HEK293T (cell line): Measurements from ENCODE around the gene KRTAP5-2.

Experiments used
- ARNT ChIP-seq: fragments of 450-650 bp; IDR thresholded peaks from 2 replicates; pipeline ENCODE4 v1.6.1; 2017; ENCODE audit warnings: mild to moderate bottlenecking
- CTBP1 ChIP-seq: fragments of 450-650 bp; IDR thresholded peaks from 2 replicates; pipeline ENCODE4 v1.6.1; 2016; ENCODE audit warnings: borderline replicate concordance
- ELF4 ChIP-seq: fragments of 450-650 bp; IDR thresholded peaks from 2 replicates; pipeline ENCODE4 v1.6.1; 2017; ENCODE audit warnings: antibody characterized with exemption
- FOXK2 ChIP-seq: fragments of 450-650 bp; IDR thresholded peaks from 2 replicates; pipeline ENCODE4 v1.6.1; 2016; ENCODE audit warnings: mild to moderate bottlenecking
- FOXM1 ChIP-seq: fragments of 450-650 bp; IDR thresholded peaks from 2 replicates; pipeline ENCODE4 v1.6.1; 2017; ENCODE audit warnings: mild to moderate bottlenecking, borderline replicate concordance
- HDGF ChIP-seq: fragments of 450-650 bp; IDR thresholded peaks from 2 replicates; pipeline ENCODE4 v1.6.1; 2017; ENCODE audit warnings: antibody characterized with exemption, borderline replicate concordance
- PKNOX1 ChIP-seq: fragments of 450-650 bp; IDR thresholded peaks from 2 replicates; pipeline ENCODE4 v1.6.1; 2016
- SP1 ChIP-seq: fragments of 450-650 bp; IDR thresholded peaks from 2 replicates; pipeline ENCODE4 v1.6.1; 2017
- SUZ12 ChIP-seq: fragments of 450-650 bp; IDR thresholded peaks from 2 replicates; pipeline ENCODE4 v1.6.1; 2016; ENCODE audit warnings: mild to moderate bottlenecking

GRCh38 chr11:1560002-1560648, 38.0 kb downstream of the KRTAP5-2 start:
- TF ChIP-seq CTBP1 (no peak), ARNT (no peak), SUZ12 (no peak), FOXK2 (no peak), SP1 (no peak), FOXM1 (no peak), PKNOX1 (no peak), ELF4 (no peak), HDGF (no peak)
